Measurements from ENCODE around the gene ALKBH8. TPM values are rescaled to one million over a fixed set of nuclear protein-coding genes. Genes with fewer than 3 reads are reported as not detected.

Gene ALKBH8
- total and polyA plus RNA-seq, 2 of the 13 experiments (the other 11 are each of a cell fraction or from before 2014, with no cell fraction given): 2.4 to 9.1 TPM

GRCh38 chr11:107565219-107565937 lies at the start of gene ALKBH8 (continued):
- no peak for TF ChIP-seq ZBTB39 (CRISPR knock-in tag; IDR thresholded peaks at IDR 0.05)
- TF ChIP-seq ZBTB49 (CRISPR knock-in tag; IDR thresholded peaks at IDR 0.05; ENCODE audit: borderline replicate concordance): no peak
- TF ChIP-seq ZNF280B (CRISPR knock-in tag; IDR thresholded peaks at IDR 0.05; ENCODE audit: borderline replicate concordance): peak; percentile 75; the same call in 1 of the 2 replicates
- 0 out of 2 replicates have a peak, but pooled peaks have one; percentile 25 for TF ChIP-seq ZHX2 (IDR thresholded peaks at IDR 0.05; ENCODE audit: low read depth)
- no peak for TF ChIP-seq ZHX2 (CRISPR knock-in tag; IDR thresholded peaks at IDR 0.05; ENCODE audit: borderline replicate concordance)
- no peak for TF ChIP-seq HMGA1 (CRISPR knock-in tag; conservative IDR thresholded peaks at IDR 0.05)
- no peak for TF ChIP-seq ARID2 (CRISPR knock-in tag; IDR thresholded peaks at IDR 0.05; ENCODE audit: borderline replicate concordance)
- no peak for TF ChIP-seq RERE (CRISPR knock-in tag; IDR thresholded peaks at IDR 0.05; ENCODE audit: low read depth)
- TF ChIP-seq POLR2G (IDR thresholded peaks at IDR 0.05; ENCODE audit: low read depth, low read length): peak; percentile 82
